GM23338 (cell line): ENCODE data around the gene FHL1.

ENCODE experiments used
- CREB1 ChIP-seq: fragments of 250-450 bp; sonication (Bioruptor Pico); IDR thresholded peaks from 2 replicates; pipeline ENCODE4 v1.5.0; 2020; ENCODE audit warnings: low read depth, mild to moderate bottlenecking, moderate library complexity
- POLR2AphosphoS5 ChIP-seq: IDR thresholded peaks from 2 replicates; pipeline ENCODE4 v1.6.1; 2016; ENCODE audit warnings: antibody characterized with exemption, low read depth
- TF ChIP-seq, protein P1 (sequence below), 2 experiments: fragments of 200-600 bp in 1 of 2; sonication (generic) in 1 of 2; conservative IDR thresholded peaks; 2 replicates each; pipeline versions ENCODE4 v1.5.1 to v1.6.1; 2016 to 2017; ENCODE audit warnings: antibody characterized with exemption in 2 of 2, low read depth in 2 of 2, mild to moderate bottlenecking in 2 of 2, moderate library complexity in 1 of 2
- TF ChIP-seq, protein P2 (sequence below): IDR thresholded peaks from one replicate; pipeline ENCODE4 v1.6.1; 2018; ENCODE audit warnings: antibody characterized with exemption; ENCODE audit not compliant: unreplicated experiment

DNA sequence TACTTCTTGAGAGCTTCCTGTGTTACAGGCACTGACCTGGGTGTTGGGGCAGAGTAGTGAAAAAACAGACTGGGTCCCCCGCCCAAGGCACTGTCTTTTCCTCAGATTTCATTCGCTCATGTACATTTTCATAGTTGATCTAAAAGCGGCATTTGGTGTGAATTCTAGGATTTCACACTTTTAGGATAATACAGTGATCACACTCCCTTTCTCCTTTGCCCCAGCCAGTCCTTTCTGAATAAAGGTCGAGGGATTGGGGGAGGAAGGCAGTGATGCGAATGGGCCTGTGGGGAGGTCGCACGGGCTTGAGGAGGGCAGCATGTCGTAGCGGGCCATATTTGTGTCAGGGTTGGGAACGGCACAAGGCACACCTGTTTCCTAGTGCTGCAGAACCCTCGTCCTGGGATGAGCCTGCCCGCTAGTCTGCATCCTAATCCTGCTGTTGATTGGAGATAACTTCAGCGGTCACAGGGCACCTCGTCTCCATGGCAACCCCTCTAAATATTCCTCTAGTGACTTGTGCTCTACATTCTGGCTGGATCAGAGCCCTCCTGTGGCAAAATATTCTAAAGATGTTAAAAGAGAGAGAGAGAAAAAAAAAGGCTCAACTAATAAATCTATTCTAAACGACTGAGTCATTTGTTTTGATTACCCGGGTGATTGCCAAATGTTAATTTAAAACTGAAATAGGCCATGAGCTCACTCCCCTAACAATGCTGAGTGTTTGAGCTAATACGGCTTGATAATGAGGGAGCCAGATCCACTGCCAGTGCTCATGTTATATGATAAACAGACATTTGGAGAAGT lies 21.8 kb downstream of the FHL1 start:
- TF ChIP-seq POLR2AphosphoS5 (no peak), CREB1 (CRISPR knock-in tag) (no peak)
- TF ChIP-seq, protein P1, sequence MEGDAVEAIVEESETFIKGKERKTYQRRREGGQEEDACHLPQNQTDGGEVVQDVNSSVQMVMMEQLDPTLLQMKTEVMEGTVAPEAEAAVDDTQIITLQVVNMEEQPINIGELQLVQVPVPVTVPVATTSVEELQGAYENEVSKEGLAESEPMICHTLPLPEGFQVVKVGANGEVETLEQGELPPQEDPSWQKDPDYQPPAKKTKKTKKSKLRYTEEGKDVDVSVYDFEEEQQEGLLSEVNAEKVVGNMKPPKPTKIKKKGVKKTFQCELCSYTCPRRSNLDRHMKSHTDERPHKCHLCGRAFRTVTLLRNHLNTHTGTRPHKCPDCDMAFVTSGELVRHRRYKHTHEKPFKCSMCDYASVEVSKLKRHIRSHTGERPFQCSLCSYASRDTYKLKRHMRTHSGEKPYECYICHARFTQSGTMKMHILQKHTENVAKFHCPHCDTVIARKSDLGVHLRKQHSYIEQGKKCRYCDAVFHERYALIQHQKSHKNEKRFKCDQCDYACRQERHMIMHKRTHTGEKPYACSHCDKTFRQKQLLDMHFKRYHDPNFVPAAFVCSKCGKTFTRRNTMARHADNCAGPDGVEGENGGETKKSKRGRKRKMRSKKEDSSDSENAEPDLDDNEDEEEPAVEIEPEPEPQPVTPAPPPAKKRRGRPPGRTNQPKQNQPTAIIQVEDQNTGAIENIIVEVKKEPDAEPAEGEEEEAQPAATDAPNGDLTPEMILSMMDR (conservative IDR thresholded peaks at IDR 0.05; ENCODE audit: low read depth in 2 of 2): no peak
- TF ChIP-seq, protein P2, sequence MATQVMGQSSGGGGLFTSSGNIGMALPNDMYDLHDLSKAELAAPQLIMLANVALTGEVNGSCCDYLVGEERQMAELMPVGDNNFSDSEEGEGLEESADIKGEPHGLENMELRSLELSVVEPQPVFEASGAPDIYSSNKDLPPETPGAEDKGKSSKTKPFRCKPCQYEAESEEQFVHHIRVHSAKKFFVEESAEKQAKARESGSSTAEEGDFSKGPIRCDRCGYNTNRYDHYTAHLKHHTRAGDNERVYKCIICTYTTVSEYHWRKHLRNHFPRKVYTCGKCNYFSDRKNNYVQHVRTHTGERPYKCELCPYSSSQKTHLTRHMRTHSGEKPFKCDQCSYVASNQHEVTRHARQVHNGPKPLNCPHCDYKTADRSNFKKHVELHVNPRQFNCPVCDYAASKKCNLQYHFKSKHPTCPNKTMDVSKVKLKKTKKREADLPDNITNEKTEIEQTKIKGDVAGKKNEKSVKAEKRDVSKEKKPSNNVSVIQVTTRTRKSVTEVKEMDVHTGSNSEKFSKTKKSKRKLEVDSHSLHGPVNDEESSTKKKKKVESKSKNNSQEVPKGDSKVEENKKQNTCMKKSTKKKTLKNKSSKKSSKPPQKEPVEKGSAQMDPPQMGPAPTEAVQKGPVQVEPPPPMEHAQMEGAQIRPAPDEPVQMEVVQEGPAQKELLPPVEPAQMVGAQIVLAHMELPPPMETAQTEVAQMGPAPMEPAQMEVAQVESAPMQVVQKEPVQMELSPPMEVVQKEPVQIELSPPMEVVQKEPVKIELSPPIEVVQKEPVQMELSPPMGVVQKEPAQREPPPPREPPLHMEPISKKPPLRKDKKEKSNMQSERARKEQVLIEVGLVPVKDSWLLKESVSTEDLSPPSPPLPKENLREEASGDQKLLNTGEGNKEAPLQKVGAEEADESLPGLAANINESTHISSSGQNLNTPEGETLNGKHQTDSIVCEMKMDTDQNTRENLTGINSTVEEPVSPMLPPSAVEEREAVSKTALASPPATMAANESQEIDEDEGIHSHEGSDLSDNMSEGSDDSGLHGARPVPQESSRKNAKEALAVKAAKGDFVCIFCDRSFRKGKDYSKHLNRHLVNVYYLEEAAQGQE: no peak
